Raji (cell line): ENCODE measurements around the gene POU4F1.

Experiments used
- POLR2A ChIP-seq: IDR thresholded peaks from 2 replicates; pipeline ENCODE4 v1.6.1; 2011; ENCODE audit warnings: low read depth, low read length, control low read depth; ENCODE audit not compliant: insufficient read depth

POU4F1 gene

GRCh38 chr13:78609464-78610205, 6.3 kb upstream of the POU4F1 start:
- no peak for TF ChIP-seq POLR2A

DNA sequence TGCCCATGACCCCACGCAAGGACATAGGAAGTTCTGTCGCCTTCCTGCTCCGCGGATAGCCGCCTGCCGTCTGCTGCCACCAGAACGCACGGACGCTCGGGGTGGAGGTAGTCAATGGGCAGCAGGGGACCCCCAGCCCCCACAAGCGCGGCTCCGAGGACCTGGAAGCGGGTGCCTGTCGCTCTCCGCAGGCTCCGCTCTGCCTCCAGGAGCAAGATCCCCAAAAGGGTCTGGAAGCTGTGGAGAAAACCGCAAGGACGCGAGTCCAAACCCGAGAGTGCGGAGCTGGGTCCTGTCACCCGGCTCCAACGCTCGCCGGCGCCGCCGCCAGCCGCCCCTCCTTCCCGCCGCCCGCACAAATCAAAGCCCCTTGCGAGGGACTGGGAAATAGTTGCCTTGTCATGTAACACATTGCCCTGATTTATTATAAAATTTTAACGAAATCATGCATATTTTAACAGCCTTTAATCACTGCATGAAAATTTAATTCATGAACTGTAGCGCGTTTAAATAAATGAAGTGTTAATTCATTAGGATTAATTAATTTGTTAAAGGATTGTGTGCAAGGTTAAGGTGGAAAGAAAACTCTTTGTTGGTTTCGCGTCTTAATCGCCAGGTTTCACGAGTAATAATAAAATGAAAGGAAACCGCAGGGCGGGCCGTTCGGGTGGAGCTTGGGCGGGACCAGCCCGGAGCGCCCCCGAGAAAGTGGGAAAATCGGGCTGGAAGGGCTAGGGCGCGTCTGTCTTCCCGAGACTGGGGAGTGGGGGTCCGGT, 5.5 kb upstream of the POU4F1 start:
- TF ChIP-seq POLR2A: no peak

DNA sequence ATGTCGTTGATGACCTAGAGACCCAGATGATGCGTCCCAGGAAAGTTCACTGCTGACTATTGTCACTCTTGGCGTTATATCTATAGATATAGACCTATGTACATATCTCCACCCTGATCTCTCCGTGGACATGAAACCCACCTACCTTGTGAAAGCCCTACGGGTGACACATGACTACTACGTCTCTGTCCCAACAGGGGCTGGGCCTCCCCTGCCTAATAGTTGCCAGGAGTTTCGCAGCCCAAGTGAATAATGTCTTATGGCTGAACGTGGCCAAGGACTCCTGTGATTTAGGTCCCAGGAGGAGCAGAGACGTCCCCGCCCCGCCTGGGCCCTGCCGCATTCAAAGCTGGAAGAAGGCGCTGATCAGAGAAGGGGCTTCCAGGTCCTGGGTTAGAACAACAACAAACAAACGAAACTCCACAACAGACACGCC, 4.9 kb upstream of the POU4F1 start:
- TF ChIP-seq POLR2A: no peak

DNA sequence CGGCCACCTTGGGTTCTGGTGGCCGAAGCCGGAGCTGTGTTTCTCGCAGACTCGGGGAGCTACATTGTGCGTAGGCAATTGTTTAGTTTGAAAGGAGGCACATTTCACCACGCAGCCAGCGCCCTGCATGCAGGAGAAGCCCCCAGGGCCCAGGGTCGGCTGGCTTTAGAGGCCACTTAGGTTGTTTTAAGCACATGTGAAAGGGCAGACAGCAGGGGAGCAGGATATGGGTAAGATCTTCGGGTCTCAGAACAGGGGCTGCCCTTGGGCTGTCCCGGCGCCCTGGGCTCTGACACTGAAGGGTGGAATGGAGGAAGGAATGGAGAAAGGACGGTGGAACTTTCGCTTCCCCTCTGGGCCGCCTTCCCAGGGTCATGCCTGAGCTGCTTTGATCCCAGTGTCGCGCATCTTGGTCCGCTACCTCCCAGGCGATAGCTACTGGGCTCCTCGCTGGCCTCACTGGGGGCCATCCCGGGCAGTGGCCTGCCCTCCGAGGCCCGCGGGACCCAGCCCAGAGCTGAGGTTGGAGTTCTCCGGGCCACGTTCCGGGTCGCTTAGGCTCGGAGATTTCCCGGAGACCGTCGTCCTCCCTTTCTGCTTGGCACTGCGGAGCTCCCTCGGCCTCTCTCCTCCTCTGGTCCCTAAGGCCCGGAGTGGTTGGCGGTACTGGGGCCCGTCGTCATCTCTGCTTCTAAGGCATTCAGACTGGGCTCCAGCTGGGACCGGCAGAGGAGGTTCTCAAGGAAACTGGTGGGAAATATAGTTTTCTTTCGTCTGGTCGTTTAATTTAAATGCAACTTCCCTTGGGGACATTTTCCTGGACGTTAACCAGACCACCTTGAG, 4.3 kb upstream of the POU4F1 start:
- TF ChIP-seq POLR2A: no peak

- no peak for TF ChIP-seq POLR2A
These were observed 3.4 kb upstream of the POU4F1 start for GRCh38 chr13:78606471-78607408.

- TF ChIP-seq POLR2A: no peak
These were observed 1.6 kb upstream of the POU4F1 start for GRCh38 chr13:78604782-78605611.

DNA sequence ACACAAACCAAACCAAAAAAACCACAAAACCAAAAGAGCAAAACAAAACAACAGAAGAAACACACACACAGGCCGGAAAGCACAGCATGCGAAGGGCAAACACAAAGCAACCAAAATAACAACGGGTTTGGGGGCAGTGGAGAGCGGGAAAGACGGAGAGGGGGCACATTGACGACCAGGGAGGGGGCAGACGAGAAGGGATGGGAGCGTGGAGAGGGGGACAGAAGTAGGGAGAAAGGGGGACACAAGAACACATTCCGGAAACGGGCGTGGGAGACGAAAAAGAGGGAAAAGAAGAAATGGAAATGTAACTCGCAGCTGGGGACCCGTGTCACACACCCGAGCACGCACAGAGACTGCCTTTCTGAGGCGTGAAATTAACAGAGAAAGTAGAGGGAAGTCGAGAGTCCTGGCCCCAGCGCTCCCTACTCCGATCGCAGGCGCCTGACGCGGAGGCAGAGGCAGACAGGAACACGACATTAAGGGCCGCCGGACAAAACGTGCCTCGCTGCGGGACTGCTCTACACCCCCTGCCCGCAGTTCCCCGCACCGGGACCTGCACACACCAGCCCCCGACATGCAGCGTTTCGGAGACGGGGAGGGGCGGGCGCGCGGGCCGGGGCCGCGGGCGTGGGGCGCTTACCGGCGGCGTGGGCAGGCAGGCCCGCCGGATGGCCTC, 652 bp downstream of the POU4F1 start:
- no peak for TF ChIP-seq POLR2A

DNA sequence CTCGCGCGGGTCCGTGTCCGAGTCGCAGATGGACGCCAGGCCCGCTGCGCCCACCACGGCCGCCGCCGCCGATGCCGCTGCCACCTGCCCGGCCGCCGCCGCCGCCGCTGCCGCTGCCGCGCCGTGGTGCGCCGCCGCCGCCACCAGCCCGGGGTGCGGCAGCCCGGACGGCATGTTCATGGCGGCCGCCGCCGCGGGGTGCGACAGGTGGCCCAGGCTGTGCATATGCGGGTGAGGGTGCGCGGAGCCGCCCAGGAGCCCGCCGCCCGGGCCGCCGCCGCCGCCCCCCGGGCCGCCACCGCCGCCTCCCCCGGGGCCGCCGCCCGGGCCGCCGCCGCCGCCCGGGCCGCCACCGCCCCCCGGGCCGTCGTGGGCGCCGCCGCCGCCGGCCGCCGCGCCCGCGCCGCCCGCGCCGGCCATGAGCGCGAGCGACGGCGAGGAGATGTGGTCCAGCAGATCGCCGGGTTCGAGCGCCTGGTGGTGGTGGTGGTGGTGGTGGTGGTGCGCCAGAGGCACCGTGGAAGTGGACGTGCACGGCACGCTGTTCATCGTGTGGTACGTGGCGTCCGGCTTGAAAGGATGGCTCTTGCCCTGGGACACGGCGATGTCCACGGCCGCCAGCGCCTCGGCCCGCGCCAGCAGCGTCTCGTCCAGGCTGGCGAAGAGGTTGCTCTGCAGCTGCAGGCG, 1.3 kb downstream of the POU4F1 start:
- no peak for TF ChIP-seq POLR2A

GRCh38 chr13:78601124-78601873, 2.1 kb downstream of the POU4F1 start:
- no peak for TF ChIP-seq POLR2A

DNA sequence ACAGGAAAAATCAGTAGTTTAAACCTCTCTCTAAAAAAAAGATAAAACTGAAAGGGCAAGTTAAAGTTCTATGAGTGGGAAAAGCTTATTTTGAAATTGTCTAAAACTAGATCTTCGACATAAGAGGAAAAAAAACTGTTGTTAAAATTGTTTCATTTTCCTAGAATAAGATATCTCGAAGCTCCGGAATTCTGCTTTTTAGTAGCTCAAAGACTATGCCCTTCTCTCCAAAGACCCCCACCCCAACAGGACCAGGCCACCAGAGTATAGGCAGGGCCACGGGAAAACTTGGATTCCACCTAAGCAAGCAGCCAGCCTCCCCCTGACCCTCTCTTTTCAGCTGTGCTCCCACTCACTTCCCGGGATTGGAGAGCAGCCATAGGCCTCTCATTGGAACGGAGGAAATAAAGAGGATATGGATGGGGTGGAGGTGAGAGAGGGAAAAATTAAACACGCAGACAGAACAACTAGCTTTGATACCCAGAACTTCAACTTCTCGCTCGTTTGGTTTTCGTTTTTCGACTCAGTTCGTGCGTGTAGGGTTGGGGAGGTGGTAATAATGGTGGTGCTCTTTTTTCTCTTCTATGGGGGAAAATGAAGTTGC, 3.0 kb downstream of the POU4F1 start:
- no peak for TF ChIP-seq POLR2A

DNA sequence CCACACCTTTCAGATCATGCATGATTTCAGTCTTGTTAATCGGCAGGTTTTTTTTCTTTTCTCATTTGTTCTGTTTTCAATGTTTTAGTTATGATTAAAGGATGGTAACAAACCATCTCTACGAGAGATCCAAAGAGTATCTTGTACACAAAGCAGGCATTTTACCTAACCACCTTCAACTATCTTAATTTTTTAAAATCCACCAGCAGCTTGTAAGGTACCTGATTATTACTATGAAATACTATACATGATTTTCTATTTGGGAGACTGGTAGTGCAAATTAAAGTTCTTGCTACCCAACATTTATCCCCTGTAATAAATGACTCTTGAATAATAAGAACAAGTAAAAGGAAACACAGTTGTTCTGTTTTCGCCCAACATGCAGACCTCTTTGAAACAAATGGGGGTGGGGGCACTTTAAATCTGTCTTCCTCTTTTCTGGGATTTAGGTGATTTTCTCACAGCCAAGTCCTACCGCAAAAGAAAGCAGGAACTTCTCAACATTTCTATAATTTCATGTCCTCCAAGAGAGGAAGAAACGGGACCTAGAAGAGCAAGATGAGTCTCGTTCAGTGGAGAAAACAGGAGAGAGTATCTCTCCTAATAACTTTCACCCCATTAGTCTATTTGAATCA, 3.6 kb downstream of the POU4F1 start:
- TF ChIP-seq POLR2A: no peak
